Osteoblast (primary cell): ENCODE results near the gene SYT8. TPM values are rescaled to one million over a fixed set of nuclear protein-coding genes. Genes with fewer than 3 reads are reported as not detected.

Experiments used
- DNase-seq: peaks from one replicate; pipeline ENCODE4 v3.0.0; 2011; ENCODE audit warnings: low spot score, mixed read lengths; ENCODE audit not compliant: insufficient read length; ENCODE audit errors: missing footprints
- H2AFZ ChIP-seq: 2 replicates; pipeline ENCODE4 v1.6.0; 2011; ENCODE audit warnings: mild to moderate bottlenecking, low read length
- H3K27ac ChIP-seq: 2 replicates; pipeline ENCODE4 v1.5.1; 2011; ENCODE audit warnings: mild to moderate bottlenecking, low read depth, low read length, moderate library complexity
- H3K27me3 ChIP-seq: 2 replicates; pipeline ENCODE4 v1.6.0; 2012; ENCODE audit warnings: mild to moderate bottlenecking, control low read depth, inconsistent platforms, low read length, moderate library complexity; ENCODE audit not compliant: insufficient read depth
- H3K36me3 ChIP-seq: 2 replicates; pipeline ENCODE4 v1.5.1; 2011; ENCODE audit warnings: mild to moderate bottlenecking, low read length, control low read depth, moderate library complexity; ENCODE audit not compliant: insufficient read depth
- H3K4me1 ChIP-seq: 2 replicates; pipeline ENCODE4 v1.5.1; 2011; ENCODE audit warnings: mild to moderate bottlenecking, low read length, control low read depth, moderate library complexity; ENCODE audit not compliant: insufficient read depth
- H3K4me2 ChIP-seq: 2 replicates; pipeline ENCODE4 v1.6.0; 2011; ENCODE audit warnings: mild to moderate bottlenecking, low read length; ENCODE audit not compliant: insufficient read depth
- H3K4me3 ChIP-seq: fragments of 200-600 bp; sonication (generic); 3 replicates; pipeline ENCODE4 v1.5.1; 2012; ENCODE audit warnings: mild to moderate bottlenecking, low read length, inconsistent platforms; ENCODE audit not compliant: insufficient read depth
- H3K79me2 ChIP-seq: 2 replicates; pipeline ENCODE4 v1.6.0; 2012; ENCODE audit warnings: mild to moderate bottlenecking, low read length, control low read depth, inconsistent platforms; ENCODE audit not compliant: insufficient read depth
- H3K9me3 ChIP-seq: 2 replicates; pipeline ENCODE4 v1.5.1; 2011; ENCODE audit warnings: low read depth, low read length, control low read depth
- H4K20me1 ChIP-seq: 2 replicates; pipeline ENCODE4 v1.6.0; 2012; ENCODE audit warnings: mild to moderate bottlenecking, low read length, control low read depth; ENCODE audit not compliant: insufficient read depth
- CTCF ChIP-seq: IDR thresholded peaks from 2 replicates; pipeline ENCODE4 v1.5.1; 2011; ENCODE audit warnings: mild to moderate bottlenecking, low read depth, low read length, moderate library complexity; ENCODE audit errors: extremely low read depth
- total RNA-seq: library from RNA; depleted of rRNA; stranded (reverse); fragments of >200 nt; gene quantifications from 2 replicates; pipeline ENCODE4 v1.2.3, GENCODE V29; 2012

SYT8 gene
- total RNA-seq, 1 donor, result 0.36 TPM

GRCh38 chr11:1840780-1841480 is 6.1 kb downstream of the SYT8 start:
- H3K4me2 ChIP-seq, result no peak overlapping the region
- no peaks in the 10 kb centered on the region for H3K4me1 ChIP-seq
- H3K4me3 ChIP-seq, result no peak overlapping the region
- H2AFZ ChIP-seq, result no peak overlapping the region
- H3K79me2 ChIP-seq, result no peaks in the 10 kb centered on the region
- no peak for TF ChIP-seq CTCF
- H3K27ac ChIP-seq, result no peak overlapping the region
- H3K27me3 ChIP-seq, result no peaks in the 10 kb centered on the region
- H3K9me3 ChIP-seq, result no peaks in the 10 kb centered on the region
- H3K36me3 ChIP-seq, result no peaks in the 10 kb centered on the region
- no peak for DNase-seq
- no peaks in the 10 kb centered on the region for H4K20me1 ChIP-seq

GRCh38 chr11:1841511-1842148 is 6.8 kb downstream of the SYT8 start:
- Histone ChIP-seq H3K27ac (no peak overlapping the region), H3K79me2 (no peaks in the 10 kb centered on the region), H3K36me3 (no peaks in the 10 kb centered on the region), H3K4me1 (no peaks in the 10 kb centered on the region), H3K27me3 (no peaks in the 10 kb centered on the region), H3K4me3 (no peak overlapping the region), H4K20me1 (no peaks in the 10 kb centered on the region), H3K9me3 (no peaks in the 10 kb centered on the region), H3K4me2 (no peak overlapping the region), H2AFZ (no peak overlapping the region)
- no peak for DNase-seq
- no peak for TF ChIP-seq CTCF

GRCh38 chr11:1842149-1843097 is 7.6 kb downstream of the SYT8 start:
- H3K4me2 ChIP-seq, result no peak overlapping the region
- no peak overlapping the region for H2AFZ ChIP-seq
- no peak for DNase-seq
- H3K79me2 ChIP-seq, result no peaks in the 10 kb centered on the region
- H3K9me3 ChIP-seq, result no peaks in the 10 kb centered on the region
- H3K4me1 ChIP-seq, result no peaks in the 10 kb centered on the region
- no peak overlapping the region for H3K4me3 ChIP-seq
- no peaks in the 10 kb centered on the region for H4K20me1 ChIP-seq
- no peak for TF ChIP-seq CTCF
- no peak overlapping the region for H3K27ac ChIP-seq
- H3K27me3 ChIP-seq, result no peaks in the 10 kb centered on the region
- H3K36me3 ChIP-seq, result no peaks in the 10 kb centered on the region
